ENCODE measurements around the gene FBXO8.

Gene FBXO8

GRCh38 chr4:174210952-174211490 is 72.4 kb downstream of the FBXO8 start:
- no peak for DNase-seq (ENCODE audit: low read depth in 1 of 2, low spot score in 1 of 2)

DNA sequence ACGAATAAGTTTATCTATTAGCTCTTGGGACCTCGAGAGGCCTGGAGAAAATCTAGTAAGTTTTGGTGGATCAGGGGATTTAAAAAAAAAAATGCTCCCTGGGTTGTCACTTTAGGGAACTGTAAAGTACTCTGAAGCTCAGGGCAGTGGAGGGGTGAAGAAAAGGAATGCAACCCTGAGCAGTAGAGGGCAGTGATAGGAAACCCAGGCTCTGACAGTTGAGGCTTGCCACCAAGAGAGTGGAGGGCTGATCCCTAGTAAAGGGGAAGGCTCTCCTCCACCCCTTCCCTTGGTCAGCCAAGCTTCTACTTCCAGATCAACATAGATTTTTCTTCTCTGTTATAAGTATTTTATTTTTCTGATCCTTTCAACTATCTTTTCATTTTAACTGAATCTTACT is 73.1 kb downstream of the FBXO8 start:
- no peak for DNase-seq (ENCODE audit: low read depth in 1 of 2, low spot score in 1 of 2)

GRCh38 chr4:174209341-174209740 is 74.1 kb downstream of the FBXO8 start:
- DNase-seq (ENCODE audit: low read depth in 1 of 2, low spot score in 1 of 2): no peak

- DNase-seq (ENCODE audit: low read depth in 1 of 2, low spot score in 1 of 2): no peak
Measured at GRCh38 chr4:174207367-174207766, 76.1 kb downstream of the FBXO8 start.

DNA sequence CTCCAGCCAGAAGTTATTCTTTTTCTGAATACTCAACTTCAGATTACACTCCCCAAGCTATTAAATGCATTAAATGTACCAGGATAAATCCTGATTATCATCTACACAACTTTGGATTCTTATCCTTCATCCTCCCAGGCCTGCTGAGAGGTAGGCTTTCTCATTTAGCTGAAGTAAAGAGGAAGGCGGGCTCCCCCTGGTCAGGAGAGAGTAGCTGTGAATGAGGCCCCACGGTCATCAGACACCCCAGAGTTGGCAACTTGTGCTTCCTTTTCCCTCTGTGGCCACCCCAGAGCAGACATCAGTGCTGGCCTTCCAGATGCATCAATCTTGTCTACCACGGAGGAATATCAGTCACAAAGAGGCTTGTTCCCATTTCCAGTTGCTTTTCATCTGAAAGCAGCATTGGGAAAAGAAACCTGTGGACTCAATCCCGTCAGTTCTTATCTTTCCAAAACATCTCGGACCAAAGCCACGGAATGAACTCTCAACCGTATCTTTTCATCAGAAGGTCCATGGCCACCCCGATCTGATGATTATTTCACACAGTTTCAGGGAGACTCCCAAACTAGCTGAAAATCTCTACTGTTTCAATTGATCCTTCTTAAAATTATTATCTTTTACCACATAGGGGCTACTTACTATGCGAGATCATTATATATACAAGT is 79.2 kb downstream of the FBXO8 start:
- DNase-seq (ENCODE audit: low read depth in 1 of 2, low spot score in 1 of 2): no peak

DNA sequence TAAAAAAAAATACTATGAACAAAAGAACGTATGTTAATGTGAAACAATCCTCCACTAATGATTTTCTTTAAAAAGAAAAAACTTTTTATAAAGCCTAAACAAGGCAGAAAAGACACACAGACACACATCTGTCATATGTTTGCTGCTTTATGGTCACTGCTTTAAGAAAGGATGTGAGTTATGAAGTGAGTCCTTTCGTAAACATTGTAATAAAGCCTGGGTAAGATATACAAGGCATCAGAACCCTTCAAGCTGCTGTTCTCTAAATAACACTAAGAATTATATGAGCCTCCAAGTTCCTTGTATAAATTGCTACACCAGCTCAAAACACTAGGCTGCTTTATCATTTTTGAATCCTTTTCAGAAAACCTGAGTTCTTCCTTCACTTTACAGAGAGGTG is 81.6 kb downstream of the FBXO8 start:
- DNase-seq (ENCODE audit: low read depth in 1 of 2, low spot score in 1 of 2): no peak

- DNase-seq (ENCODE audit: low read depth in 1 of 2, low spot score in 1 of 2): no peak
Measured at GRCh38 chr4:174199735-174200134, 83.7 kb downstream of the FBXO8 start.

DNA sequence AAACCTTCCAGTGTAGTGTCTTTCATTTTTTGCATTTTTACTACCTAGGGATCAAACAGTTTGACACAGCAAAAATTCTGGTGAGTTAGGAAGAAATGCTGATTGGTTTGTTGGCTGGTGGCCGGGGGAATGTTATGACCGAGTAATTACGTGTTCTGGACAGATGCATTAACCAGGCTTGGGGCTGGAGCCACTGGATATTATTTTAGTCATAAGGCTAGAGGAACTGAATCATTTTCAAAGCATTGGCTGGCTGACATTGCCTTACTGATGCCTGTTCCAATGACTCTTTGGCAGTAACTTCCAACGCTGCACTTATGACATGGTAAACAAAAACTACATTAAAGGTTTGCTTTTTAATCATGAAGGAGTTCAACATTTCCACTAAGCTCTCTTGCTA is 84.6 kb downstream of the FBXO8 start:
- DNase-seq (ENCODE audit: low read depth in 1 of 2, low spot score in 1 of 2): no peak

- no peak for DNase-seq (ENCODE audit: low read depth in 1 of 2, low spot score in 1 of 2)
Measured at GRCh38 chr4:174198396-174198795, 85.1 kb downstream of the FBXO8 start.

- no peak for DNase-seq (ENCODE audit: low read depth in 1 of 2, low spot score in 1 of 2)
Measured at GRCh38 chr4:174193438-174194374, 89.8 kb downstream of the FBXO8 start.

DNA sequence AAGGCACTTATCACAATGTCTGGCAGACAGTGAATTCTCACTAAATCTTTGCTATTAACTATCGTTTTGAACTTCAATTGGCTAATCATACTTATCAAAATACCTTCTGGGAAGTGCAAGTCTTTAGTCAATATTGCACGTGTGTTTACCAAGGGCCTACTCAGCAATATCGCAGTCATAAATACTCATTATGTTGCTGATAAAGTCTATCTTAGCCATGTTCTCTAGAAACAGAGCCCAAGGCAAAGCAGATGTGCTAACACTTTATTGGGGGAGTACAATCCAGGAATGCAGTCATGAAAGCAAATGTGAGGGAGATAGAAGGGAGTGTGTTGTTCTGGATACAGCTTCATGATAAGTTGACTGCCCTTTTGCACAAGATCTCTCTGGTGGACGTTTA is 90.5 kb downstream of the FBXO8 start:
- no peak for DNase-seq (ENCODE audit: low read depth in 1 of 2, low spot score in 1 of 2)

- no peak for DNase-seq (ENCODE audit: low read depth in 1 of 2, low spot score in 1 of 2)
Measured at GRCh38 chr4:174190832-174191500, 92.5 kb downstream of the FBXO8 start.

DNA sequence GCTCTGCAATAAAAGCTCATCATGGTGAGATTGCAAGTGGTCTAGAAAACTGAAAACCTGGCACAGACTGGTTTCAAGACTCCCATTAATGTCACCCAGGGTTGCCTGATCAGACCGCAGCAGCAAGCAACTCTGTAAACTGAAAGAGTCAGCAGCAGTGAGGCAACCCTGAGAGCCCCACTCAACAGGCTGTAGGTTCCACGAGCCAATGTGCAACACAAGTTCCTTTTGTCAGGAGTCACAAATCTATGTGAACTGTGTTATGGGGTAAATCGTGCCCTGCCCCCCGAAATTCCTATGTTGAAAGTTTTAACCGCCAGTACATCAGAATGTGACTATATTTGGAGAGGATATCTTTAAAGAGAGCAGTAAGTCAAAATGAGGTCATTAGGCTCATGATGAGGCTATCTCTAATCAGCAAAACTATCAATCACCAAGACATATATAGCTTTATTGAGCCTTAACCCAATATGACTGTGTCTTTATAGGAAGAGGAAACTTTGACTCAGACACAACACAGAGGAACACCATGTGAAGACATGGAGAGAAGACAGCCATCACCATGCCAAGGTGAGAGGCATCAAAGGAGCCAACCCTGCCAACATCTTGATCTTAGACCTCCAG is 94.0 kb downstream of the FBXO8 start:
- no peak for DNase-seq (ENCODE audit: low read depth in 1 of 2, low spot score in 1 of 2)
